22Rv1 (cell line): Measurements from ENCODE around the gene ANKDD1B.

Experiments used
- CTCF ChIP-seq: fragments of 450-650 bp; IDR thresholded peaks from 2 replicates; pipeline ENCODE4 v1.5.1; 2017; ENCODE audit warnings: mild to moderate bottlenecking
- ZFX ChIP-seq: fragments of 450-650 bp; IDR thresholded peaks from 2 replicates; pipeline ENCODE4 v1.6.1; 2017; ENCODE audit warnings: antibody characterized with exemption, borderline replicate concordance

- TF ChIP-seq CTCF (no peak), ZFX (no peak)
Observed at GRCh38 chr5:75601567-75601966, 9.7 kb upstream of the ANKDD1B start.
